ENCODE data around the gene PRDX6.
"Not testable (repeated sequence)": the region's sequence is repeated elsewhere in the genome, so short reads cannot be mapped to it uniquely, and the experiment has no call there.

Gene PRDX6

DNA sequence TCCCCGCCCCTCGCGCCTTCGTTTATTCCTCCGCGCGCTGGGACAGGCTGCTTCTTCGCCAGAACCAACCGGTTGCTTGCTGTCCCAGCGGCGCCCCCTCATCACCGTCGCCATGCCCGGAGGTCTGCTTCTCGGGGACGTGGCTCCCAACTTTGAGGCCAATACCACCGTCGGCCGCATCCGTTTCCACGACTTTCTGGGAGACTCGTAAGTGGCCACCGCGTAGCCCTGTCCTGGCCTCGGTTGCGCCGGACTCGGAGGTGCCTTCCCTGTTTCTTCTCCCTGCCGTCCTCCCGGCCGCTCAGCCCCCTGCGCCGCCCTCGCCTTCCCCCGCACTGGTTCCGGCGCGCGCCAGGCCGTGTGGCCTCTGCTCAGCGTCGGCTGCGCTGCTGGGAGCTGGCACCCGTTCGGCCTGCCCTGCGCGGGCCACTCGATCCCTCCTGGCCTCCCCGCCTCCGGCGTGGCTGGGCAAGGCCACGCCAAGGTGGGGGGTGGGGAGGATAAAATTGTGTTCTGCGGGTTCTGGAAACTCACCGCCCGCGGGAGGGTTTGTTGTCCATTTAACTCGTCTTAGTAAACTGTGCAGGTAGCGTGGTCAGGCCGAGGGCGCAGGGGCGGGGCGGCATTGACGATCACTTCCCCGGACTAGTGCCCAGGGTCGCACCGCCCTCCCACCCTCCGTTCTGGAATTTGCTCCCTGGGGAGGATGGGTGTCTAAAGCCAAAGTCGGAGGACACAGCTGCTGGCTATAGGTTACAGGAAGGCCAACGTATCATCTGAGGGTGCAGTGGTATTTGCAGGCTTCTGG lies at the start of gene PRDX6:
Gene PRDX6, plus strand, starts transcription at position 50 of the 808 bp plus-strand sequence. Its CDS starts 63 bp downstream, at position 113.
- no peak for DNase-seq (ENCODE audit: low read depth in 2 of 2)

- DNase-seq (ENCODE audit: low read depth in 2 of 2), result peak; percentile 35 to 39
Observed at GRCh38 chr1:173429471-173430402, 47.4 kb upstream of the PRDX6 start.

DNA sequence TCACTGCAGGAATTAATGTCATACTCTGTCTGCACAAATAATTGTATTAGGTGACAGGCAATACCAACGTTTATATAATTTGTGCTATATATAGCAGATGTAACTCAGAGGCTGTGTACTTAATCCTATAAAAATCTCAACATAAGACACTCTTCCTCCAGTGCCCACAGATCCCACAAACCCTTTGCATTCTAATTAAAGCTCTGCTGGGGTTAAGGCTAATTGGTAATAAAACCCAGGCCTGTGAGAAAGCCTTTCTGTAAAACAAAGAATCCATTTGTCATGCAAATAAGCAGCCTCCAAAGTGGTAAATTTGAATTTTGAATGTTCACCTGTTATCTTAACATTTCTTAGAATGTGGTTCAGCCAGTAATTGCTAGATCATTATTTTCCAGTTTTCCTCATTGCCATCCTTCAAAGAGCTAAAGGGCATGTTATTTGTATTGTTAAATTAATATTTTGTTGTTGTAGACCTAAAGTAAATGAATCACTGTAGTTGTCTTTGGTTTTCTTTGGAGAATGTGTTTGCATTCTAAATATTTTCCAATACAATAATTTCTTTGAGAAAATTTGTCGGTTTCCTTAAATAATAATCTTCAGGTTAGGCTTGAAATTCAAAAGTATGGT lies 46.3 kb upstream of the PRDX6 start:
- DNase-seq (ENCODE audit: low read depth in 2 of 2), result no peak

- DNase-seq (ENCODE audit: low read depth in 2 of 2), result peak; percentile 73 to 84
Observed at GRCh38 chr1:173431304-173432045, 45.7 kb upstream of the PRDX6 start.

DNA sequence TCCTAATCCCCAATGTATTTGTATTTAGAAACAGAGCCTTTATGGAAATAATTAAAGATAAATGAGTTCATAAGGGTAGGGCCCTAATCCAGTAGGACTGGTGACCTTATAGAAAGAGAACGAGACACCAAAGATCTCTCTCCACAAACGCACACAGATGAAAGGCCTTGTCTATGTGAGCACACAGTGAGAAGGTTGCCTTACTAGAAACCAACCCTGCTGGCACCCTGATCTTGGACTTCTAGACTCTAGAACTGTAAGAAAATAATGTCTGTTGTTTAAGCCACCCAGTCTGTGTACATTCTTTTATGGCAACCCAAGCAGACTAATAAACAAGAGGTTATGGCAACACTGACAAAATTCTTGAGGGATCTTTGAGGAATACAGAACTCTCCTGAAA lies 44.8 kb upstream of the PRDX6 start:
- no peak for DNase-seq (ENCODE audit: low read depth in 2 of 2)

DNA sequence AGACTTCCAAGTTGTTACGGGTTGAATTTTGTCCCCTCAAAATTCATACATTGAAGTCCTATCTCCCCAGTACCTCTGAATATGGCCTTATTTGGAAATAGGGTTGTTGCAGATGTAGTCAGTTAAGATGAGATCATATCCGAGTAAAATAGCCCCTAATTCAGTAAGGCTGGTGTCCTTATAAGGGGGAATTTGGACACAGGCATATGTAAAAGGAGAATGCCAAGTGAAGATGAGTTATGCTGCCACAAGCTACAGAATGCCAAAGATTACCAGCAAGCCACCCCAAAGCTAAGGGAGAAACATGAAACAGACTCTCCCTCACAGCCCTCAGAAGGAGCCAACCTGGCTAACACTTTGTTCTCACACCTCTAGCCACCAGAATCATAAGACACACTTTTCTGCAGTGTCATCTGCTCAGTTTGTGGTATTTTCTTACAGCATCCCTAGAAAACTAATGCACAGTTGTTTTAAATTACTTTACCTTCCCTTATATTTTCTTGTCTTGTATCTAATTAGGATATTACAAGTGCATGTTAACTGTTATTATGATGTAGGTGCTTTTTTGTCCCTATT lies 43.3 kb upstream of the PRDX6 start:
- DNase-seq (ENCODE audit: low read depth in 2 of 2), result no peak

- DNase-seq (ENCODE audit: low read depth in 2 of 2), result no peak
Observed at GRCh38 chr1:173436841-173437428, 40.2 kb upstream of the PRDX6 start.

DNA sequence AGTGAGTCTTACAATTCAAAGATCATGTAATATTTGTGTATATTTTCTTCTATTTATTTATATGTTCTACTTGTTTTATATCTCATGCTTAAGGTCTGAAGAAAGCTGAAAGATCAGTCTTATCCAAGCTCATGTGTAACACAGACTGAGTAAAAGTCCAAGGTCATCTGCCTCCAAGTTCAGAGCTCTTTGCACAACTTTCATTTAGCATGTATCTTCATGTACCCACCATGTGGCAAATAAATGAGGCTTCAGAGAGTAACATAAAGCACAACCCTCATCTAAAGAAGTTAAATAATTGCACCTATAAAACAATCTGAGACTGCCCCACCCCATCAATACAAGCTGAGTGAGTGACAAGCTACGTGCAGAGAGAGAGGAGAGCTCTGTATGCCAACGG lies 38.5 kb upstream of the PRDX6 start:
- no peak for DNase-seq (ENCODE audit: low read depth in 2 of 2)

DNA sequence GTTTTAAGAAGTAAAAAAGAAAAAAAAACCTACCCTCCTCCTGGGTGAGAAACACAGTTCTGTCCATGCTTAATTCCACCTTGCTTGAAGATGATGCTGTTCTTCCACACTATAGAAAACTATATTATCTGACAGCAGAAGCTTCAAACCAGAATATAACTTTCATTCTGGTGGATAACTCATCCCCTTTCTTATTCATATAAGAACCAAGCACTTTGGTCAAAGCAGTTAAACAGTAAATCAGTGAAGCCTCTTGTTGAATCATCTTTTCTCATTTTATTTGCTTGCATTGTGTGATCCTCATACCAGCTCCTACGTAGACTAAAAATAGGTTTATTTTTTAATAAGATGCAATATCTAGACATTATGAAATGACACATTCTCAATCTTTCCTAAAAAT lies 36.7 kb upstream of the PRDX6 start:
- no peak for DNase-seq (ENCODE audit: low read depth in 2 of 2)

DNA sequence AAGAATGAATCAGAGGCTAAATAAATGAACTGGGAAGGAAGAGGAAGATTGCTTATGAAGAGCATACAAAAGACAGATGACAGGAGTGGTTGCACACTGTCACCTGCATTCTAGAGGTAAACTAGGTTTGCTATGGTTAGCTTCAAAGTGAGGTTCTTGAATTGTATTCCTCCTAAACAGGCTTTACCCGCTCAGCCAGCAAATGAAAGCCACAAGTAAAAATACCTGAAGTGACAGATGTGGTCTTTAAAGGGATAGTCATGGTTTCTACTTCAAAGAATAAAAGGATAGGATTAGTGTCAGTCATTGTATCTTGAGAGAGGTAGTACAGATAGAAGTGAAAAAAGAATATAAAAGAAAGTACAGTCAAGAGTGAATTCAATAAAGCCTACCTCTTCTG lies 32.4 kb upstream of the PRDX6 start:
- DNase-seq (ENCODE audit: low read depth in 2 of 2), result no peak

- DNase-seq (ENCODE audit: low read depth in 2 of 2), result no peak
Observed at GRCh38 chr1:173445164-173445563, 32.0 kb upstream of the PRDX6 start.

DNA sequence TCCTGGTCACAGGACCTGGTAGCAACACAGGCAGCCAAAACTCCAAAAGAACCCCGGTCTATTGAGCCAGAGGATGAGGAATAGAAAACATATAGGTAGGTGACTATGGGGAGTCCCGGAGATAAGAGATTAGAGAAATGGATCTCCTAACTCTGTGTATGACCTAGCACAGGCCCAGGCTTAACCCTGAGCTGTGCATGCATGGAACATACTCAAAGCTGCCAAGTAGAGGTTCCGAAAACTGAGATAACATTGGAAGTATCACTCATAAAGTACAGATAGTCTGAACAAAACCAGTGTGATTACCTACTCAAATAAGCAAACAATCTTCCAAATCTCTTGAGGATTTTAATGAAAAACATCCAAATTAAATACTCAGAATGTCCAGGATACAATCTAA lies 31.5 kb upstream of the PRDX6 start:
- DNase-seq (ENCODE audit: low read depth in 2 of 2), result no peak

GRCh38 chr1:173447224-173447623 lies 29.9 kb upstream of the PRDX6 start:
- DNase-seq (ENCODE audit: low read depth in 2 of 2), result no peak

DNA sequence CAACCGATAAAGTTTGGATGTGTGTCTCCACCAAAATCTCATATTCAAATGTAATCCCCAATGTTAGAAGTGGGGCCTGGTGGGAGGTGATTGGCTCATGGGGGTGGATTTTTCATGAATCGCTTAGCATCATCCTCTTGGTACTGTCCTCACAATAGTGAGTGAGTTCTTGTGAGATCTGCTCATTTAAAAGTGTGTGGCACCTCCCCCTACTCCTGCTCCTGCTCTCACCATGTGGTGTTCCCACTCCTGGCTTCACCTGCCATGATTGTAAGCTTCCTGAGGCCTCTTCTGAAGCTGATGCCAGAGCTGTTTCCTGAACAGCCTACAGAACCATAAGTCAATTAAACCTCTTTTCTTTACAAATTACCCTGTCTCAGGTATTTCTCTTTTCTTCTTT lies 28.2 kb upstream of the PRDX6 start:
- DNase-seq (ENCODE audit: low read depth in 2 of 2), result no peak

GRCh38 chr1:173451981-173452380 lies 25.2 kb upstream of the PRDX6 start:
- DNase-seq (ENCODE audit: low read depth in 2 of 2), result no peak

DNA sequence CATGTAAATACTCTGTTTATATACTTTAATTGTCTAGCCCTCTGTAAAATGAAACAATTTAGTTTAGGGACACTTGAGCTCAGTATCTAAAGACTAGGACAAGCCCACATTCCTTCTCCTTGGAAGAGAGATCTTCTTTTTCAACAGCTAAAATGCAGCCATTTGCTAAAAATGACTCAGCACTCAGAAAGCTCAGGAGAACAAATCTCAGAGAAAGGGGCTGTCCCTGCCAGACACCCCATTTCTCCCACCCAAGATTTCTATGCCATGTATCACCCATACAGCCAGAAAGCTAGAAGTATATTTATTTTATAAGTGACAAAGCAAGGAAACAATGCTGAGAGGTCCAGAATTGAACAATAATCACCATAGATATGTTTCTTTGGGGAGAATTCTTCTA lies 23.2 kb upstream of the PRDX6 start:
- DNase-seq (ENCODE audit: low read depth in 2 of 2), result no peak

- no peak for DNase-seq (ENCODE audit: low read depth in 2 of 2)
Observed at GRCh38 chr1:173454966-173455524, 22.1 kb upstream of the PRDX6 start.

GRCh38 chr1:173459885-173460284 lies 17.2 kb upstream of the PRDX6 start:
- DNase-seq (ENCODE audit: low read depth in 2 of 2), result no peak

DNA sequence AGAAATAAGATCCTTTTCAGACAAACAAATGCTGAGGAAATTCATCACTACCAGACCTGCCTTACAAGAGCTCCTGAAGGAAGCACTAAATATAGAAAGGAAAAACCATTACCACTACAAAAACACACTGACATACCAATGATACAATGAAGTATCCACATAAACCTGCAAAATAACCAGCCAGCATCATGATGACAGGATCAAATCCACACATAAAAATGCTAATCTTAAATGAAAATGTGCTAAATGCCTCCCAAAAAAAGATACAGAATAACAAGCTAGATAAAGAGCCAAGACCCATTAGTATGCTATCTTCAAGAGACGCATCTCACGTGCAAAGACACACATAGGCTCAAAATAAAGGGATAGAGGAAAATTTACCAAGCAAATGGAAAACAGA lies 14.5 kb upstream of the PRDX6 start:
- not testable (repeated sequence) for DNase-seq (ENCODE audit: low read depth in 2 of 2)

- not testable (repeated sequence) for DNase-seq (ENCODE audit: low read depth in 2 of 2)
Observed at GRCh38 chr1:173464185-173464584, 12.9 kb upstream of the PRDX6 start.

DNA sequence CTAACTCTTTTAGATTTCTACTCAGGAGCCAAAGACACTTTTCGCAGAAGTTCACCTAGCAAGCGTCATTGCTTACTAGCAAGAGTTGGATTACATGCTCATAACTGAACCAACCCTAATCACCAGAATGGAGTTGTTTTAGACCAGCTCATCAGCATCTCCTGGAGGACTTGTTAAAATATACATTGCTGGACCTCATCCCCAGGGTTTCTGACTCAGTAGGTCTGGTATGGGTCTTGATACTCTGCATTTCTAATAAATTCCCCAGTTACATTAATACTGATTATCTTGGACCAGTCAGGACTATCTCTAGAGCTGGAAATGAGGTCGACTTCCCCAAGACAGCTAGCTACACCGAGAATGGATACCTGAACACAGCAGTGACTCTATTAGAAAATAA lies 9.7 kb upstream of the PRDX6 start:
- no peak for DNase-seq (ENCODE audit: low read depth in 2 of 2)

Data from stimulated activated CD8-positive, alpha-beta memory T cell treated with anti-CD3 and anti-CD28 coated beads, Interleukin-2, amount 100 ng/mL, for 1 hour (primary cell).